GM13976 (cell line): ENCODE measurements around the gene SCTR.

Experiments used
- DNase-seq: peaks from one replicate; pipeline ENCODE4 v3.0.0; 2012; ENCODE audit warnings: low spot score
- in situ Hi-C: fragments of 300-500 bp; cut with MboI; formaldehyde crosslinking; loops from one replicate; pipeline ENCODE4 v1.12.0; 2022; ENCODE audit warnings: low sequenced_read_pairs, mixed read lengths, inconsistent platforms; ENCODE audit not compliant: unreplicated experiment
- TF ChIP-seq, protein P1 (sequence below): IDR thresholded peaks from 2 replicates; pipeline ENCODE4 v1.5.1; 2012; ENCODE audit warnings: borderline replicate concordance, mild to moderate bottlenecking; ENCODE audit not compliant: insufficient read depth; ENCODE audit errors: extremely low read depth, missing control alignments, control extremely low read depth

SCTR gene

DNA sequence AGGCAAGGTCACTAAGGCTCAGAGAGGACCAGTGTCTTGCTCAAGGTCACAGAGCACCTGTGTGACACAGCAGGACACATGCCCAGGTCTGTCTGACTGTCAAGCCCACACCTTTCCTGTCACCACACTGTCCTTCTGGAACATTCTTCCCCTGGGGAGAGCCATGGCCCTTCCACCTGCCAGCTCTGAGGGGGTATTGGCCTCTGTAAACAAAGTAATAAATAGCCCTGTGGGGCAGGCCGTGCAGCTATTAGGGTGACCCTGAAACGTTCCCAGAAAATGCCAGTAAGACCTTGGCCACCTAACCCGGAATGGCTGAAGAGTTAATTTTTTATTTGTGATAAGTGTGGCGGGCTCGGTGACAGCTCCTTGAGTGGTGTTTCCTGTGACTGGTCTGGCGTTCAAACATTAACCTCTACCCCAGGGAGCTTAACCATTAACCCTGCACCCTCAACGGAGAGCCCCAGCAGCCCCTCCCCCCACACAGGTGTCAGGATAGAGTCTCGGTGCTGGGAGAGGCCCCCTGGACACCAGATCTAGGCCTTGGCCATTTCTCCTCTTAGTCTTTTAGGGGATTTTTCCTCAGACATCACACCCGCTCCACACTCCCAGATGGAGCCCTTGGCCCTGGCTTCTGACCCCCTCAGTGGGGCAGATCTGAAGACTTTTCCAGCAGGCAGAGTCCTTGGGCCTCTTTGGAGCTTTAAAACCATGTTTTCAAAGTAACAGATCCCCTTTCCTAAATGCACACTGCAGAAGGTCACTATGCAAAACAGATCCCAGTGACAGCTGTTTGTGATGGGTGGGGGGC, 36.6 kb downstream of the SCTR start:
- TF ChIP-seq, protein P1, sequence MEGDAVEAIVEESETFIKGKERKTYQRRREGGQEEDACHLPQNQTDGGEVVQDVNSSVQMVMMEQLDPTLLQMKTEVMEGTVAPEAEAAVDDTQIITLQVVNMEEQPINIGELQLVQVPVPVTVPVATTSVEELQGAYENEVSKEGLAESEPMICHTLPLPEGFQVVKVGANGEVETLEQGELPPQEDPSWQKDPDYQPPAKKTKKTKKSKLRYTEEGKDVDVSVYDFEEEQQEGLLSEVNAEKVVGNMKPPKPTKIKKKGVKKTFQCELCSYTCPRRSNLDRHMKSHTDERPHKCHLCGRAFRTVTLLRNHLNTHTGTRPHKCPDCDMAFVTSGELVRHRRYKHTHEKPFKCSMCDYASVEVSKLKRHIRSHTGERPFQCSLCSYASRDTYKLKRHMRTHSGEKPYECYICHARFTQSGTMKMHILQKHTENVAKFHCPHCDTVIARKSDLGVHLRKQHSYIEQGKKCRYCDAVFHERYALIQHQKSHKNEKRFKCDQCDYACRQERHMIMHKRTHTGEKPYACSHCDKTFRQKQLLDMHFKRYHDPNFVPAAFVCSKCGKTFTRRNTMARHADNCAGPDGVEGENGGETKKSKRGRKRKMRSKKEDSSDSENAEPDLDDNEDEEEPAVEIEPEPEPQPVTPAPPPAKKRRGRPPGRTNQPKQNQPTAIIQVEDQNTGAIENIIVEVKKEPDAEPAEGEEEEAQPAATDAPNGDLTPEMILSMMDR: no peak
- peak; percentile 21 for DNase-seq
- in situ Hi-C loops: loop anchor here (25.0 kb wide), 1 partner anchor 600 kb away; no protein-coding TSS in a partner anchor

DNA sequence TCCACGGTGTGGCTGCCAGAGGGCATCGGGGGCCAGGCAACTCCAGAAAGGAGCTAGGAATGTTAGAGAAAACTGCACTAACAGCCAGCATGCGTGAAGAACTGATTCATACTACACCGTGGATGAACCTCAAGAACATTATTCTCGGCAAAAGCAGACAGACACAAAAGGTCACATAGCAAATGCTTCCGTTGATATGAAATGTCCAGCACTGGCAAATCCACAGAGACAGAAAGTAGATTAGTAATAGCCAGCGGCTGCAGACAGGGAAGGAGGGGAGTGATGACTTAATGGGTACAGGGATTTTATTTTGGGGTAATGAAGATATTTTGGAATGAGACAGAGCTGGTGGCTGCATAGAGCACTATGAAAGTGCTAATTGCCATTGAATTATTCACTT, 37.4 kb downstream of the SCTR start:
- no peak for DNase-seq
- TF ChIP-seq, protein P1: no peak
- in situ Hi-C loops: loop anchor here (25.0 kb wide), 1 partner anchor 600 kb away; no protein-coding TSS in a partner anchor

DNA sequence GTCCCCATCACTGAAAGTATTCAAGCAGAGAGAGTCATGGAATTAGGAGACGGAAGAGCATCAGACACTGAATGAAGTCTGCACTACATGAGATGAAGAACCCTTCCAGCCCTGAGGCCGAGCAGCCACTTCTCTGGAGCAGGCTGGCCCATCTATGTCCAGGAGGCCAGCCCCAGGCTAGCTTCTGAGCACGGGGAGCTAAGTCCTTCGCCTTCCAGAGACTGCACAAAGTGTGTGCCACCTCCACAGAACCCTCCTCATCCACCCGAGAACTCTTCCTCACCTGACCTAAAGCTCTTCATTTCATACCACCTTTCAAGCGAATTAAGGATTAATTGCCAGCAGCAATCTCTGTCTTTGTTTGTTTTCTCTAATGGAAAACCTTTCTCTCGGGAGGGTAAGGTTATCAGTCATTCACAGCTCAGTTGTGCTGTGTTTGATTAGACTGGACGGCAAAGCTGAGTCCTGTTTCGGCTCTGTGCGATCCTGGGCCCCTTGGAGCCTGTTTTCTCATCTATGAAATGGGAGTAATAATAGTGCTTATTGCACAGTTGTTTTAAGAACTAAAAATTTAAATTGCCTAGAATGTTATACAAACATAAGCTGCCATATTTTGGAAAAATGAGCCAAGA, 38.0 kb downstream of the SCTR start:
- no peak for DNase-seq
- in situ Hi-C loops: loop anchor here (25.0 kb wide), 1 partner anchor 599 kb away; no protein-coding TSS in a partner anchor
- TF ChIP-seq, protein P1: no peak

DNA sequence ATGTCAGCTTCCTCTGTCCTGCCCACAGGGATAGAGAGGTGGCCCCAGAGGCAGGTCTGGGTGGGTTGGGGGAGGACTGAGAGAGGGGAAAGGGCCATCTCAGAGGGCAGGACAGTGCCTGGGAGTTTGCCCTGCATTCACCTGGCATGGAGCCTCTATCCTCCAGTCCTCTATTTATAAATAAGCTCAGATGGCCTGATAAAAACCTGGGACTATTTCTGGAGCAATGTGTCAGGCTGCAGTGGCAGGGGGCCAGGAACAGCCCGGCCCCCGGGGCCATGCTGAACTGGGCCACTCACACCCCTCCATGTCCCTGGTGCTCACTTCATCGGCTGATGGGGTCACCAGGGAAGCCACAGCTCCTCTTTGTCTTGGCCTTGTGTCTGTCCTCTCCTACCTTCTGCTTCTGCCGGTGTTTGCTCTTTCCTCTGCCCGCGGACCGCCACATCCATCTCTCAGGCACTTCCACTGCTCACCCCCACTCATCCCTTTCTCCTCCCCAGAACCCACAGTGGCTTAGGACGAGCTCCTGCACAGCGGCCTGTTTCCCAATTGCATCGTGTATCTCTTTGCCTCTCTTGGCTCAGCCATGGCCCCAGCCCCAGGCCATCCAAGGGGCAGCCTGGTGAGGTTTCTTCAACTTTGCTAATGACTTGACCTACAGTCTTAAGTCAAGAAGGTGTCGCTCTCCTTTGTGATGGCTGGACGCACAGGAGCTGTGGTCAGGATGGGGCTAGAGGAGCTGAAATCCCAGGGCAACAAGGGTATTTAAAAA, 38.8 kb downstream of the SCTR start:
- peak; percentile 8 for DNase-seq
- in situ Hi-C loops: loop anchor here (25.0 kb wide), 1 partner anchor 598 kb away; no protein-coding TSS in a partner anchor
- TF ChIP-seq, protein P1: no peak

DNA sequence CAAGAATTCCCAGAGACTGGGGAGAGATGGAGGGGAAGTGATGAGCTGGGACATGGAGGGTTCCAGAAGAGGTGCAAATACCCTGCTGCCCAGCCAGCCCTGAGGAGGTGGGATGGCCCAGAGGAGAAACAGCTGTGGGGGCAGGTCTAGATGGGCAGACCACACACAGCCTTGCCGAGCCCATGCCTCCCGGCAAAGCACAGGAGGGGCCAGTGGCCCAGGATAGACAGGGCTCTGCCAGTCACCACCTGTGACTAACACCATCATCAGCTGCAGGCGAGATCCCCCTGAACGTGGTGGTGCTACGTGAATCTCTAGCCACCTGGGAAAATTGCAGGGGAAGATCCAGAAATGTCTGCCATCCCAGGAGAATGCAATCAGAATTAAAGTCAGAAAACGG, 39.4 kb downstream of the SCTR start:
- TF ChIP-seq, protein P1: no peak
- DNase-seq: peak; percentile 2
- in situ Hi-C loops: loop anchor here (25.0 kb wide), 1 partner anchor 598 kb away; no protein-coding TSS in a partner anchor
